HG02970 (cell line): Measurements from ENCODE around the gene BID.
"Not testable (repeated sequence)": the region's sequence is repeated elsewhere in the genome, so short reads cannot be mapped to it uniquely, and the experiment has no call there.

Source experiments
- ATAC-seq: cut with Tn5 transposase; IDR thresholded peaks from one replicate; pipeline ENCODE4 v1.9.1; 2021; ENCODE audit warnings: mild to moderate bottlenecking, moderate library complexity, moderate number of reproducible peaks; ENCODE audit not compliant: unreplicated experiment, low FRiP score

Gene BID

GRCh38 chr22:17716529-17716928, 57.7 kb downstream of the BID start:
- ATAC-seq: no peak

- ATAC-seq: no peak
Observed at GRCh38 chr22:17712441-17712840, 61.8 kb downstream of the BID start.

GRCh38 chr22:17710023-17710422, 64.2 kb downstream of the BID start:
- ATAC-seq: no peak

- ATAC-seq: no peak
Observed at GRCh38 chr22:17707526-17707925, 66.7 kb downstream of the BID start.

- ATAC-seq: no peak
Observed at GRCh38 chr22:17706947-17707346, 67.3 kb downstream of the BID start.

GRCh38 chr22:17705951-17706900, 68.0 kb downstream of the BID start:
- peak; percentile 70 for ATAC-seq

- no peak for ATAC-seq
Observed at GRCh38 chr22:17705546-17705945, 68.7 kb downstream of the BID start.

GRCh38 chr22:17703811-17704210, 70.5 kb downstream of the BID start:
- no peak for ATAC-seq

- no peak for ATAC-seq
Observed at GRCh38 chr22:17700778-17701177, 73.5 kb downstream of the BID start.

GRCh38 chr22:17699696-17700340, 74.5 kb downstream of the BID start:
- no peak for ATAC-seq

GRCh38 chr22:17698948-17699347, 75.3 kb downstream of the BID start:
- no peak for ATAC-seq

GRCh38 chr22:17698276-17698675, 76.0 kb downstream of the BID start:
- ATAC-seq: not testable (repeated sequence)

- not testable (repeated sequence) for ATAC-seq
Observed at GRCh38 chr22:17697196-17697595, 77.1 kb downstream of the BID start.

- ATAC-seq: no peak
Observed at GRCh38 chr22:17695986-17696385, 78.3 kb downstream of the BID start.

GRCh38 chr22:17694752-17695151, 79.5 kb downstream of the BID start:
- ATAC-seq: no peak

GRCh38 chr22:17694193-17694592, 80.1 kb downstream of the BID start:
- ATAC-seq: no peak

GRCh38 chr22:17692841-17693240, 81.4 kb downstream of the BID start:
- ATAC-seq: no peak

GRCh38 chr22:17684245-17684644, 90.0 kb downstream of the BID start:
- no peak for ATAC-seq
